ENCODE data around the gene SLC25A34. TPM values are rescaled to one million over a fixed set of nuclear protein-coding genes. Genes with fewer than 3 reads are reported as not detected.

The SLC25A34 gene
- total RNA-seq, 1 experiment from 2014 or later: 1.1 TPM

GRCh38 chr1:15755021-15755645 is 19.1 kb downstream of the SLC25A34 start:
- Mint-ChIP-seq H3K27me3 (ENCODE audit: low read depth) (no peaks in the 10 kb centered on the region; the same call in 1 of the 2 replicates), H3K27ac (no peak overlapping the region), H3K4me1 (peaks cover 24% of the 10 kb centered on the region), H3K4me3 (no peak overlapping the region), H3K9me3 (0 out of 2 replicates have a peak, but pooled peaks cover 3% of the 10 kb centered on the region), H3K36me3 (no peaks in the 10 kb centered on the region)
- ChIA-PET CTCF (interaction anchor here (3.2 to 5.2 kb wide), 2 partner anchors 14 to 37 kb away, joined by 12 to 51 read pairs; partner anchors contain the start of gene TMEM82), POLR2A (no interaction called here)
- TF ChIP-seq USF2 (CRISPR knock-in tag; IDR thresholded peaks at IDR 0.05): no peak
- TF ChIP-seq GTF2I (CRISPR knock-in tag; conservative IDR thresholded peaks at IDR 0.05): 0 out of 2 replicates have a peak, but pooled peaks have one; percentile 13
- ATAC-seq (no peak), DNase-seq (ENCODE audit: low spot score) (no peak)

- POLR2A ChIA-PET: no interaction called here
- Mint-ChIP-seq H3K4me3 (no peak overlapping the region), H3K36me3 (no peaks in the 10 kb centered on the region), H3K27me3 (ENCODE audit: low read depth) (no peaks in the 10 kb centered on the region; the same call in 1 of the 2 replicates), H3K9me3 (0 out of 2 replicates have a peak, but pooled peaks cover 3% of the 10 kb centered on the region), H3K4me1 (peaks cover 29% of the 10 kb centered on the region), H3K27ac (no peak overlapping the region)
- no peak for TF ChIP-seq ESRRA (CRISPR knock-in tag; IDR thresholded peaks at IDR 0.05; ENCODE audit: borderline replicate concordance)
- no peak for TF ChIP-seq E2F5 (CRISPR knock-in tag; IDR thresholded peaks at IDR 0.05)
- TF ChIP-seq ZNF396 (CRISPR knock-in tag; IDR thresholded peaks at IDR 0.05; ENCODE audit: borderline replicate concordance): no peak
- TF ChIP-seq ETV6 (CRISPR knock-in tag; IDR thresholded peaks at IDR 0.05): no peak
- TF ChIP-seq CREM (CRISPR knock-in tag; IDR thresholded peaks at IDR 0.05): no peak
- TF ChIP-seq IRF2 (CRISPR knock-in tag; IDR thresholded peaks at IDR 0.05; ENCODE audit: borderline replicate concordance, low read depth): no peak
- no peak for TF ChIP-seq ZBTB21 (CRISPR knock-in tag; IDR thresholded peaks at IDR 0.05; ENCODE audit: borderline replicate concordance)
- no peak for TF ChIP-seq CBFB (CRISPR knock-in tag; IDR thresholded peaks at IDR 0.05; ENCODE audit: low read depth)
- no peak for TF ChIP-seq ZNF416 (CRISPR knock-in tag; IDR thresholded peaks at IDR 0.05)
- TF ChIP-seq CREB1 (CRISPR knock-in tag; IDR thresholded peaks at IDR 0.05): no peak
- DNase-seq (ENCODE audit: low spot score) (no peak), ATAC-seq (no peak)
- CTCF ChIA-PET: interaction anchor here (1.0 to 5.2 kb wide), 4 partner anchors 15 to 323 kb away, joined by 3 to 51 read pairs (median 8); partner anchors contain the start of gene TMEM82
Observed at GRCh38 chr1:15755646-15756040, 19.6 kb downstream of the SLC25A34 start.

GRCh38 chr1:15756143-15757015 is 20.3 kb downstream of the SLC25A34 start:
- no peaks in the 10 kb centered on the region for H3K36me3 Mint-ChIP-seq
- H3K27me3 Mint-ChIP-seq (ENCODE audit: low read depth): no peaks in the 10 kb centered on the region; the same call in 1 of the 2 replicates
- ATAC-seq (no peak), DNase-seq (ENCODE audit: low spot score) (peak; percentile 38)
- no peak overlapping the region for H3K27ac Mint-ChIP-seq
- CTCF ChIA-PET: interaction anchor here (0.6 to 5.2 kb wide), 5 partner anchors 16 to 323 kb away, joined by 3 to 51 read pairs (median 4); partner anchors contain the start of gene TMEM82
- peak overlapping the region; percentile 79; the same call in 1 of the 2 replicates for H3K4me3 Mint-ChIP-seq
- 0 out of 2 replicates have a peak, but pooled peaks cover 3% of the 10 kb centered on the region for H3K9me3 Mint-ChIP-seq
- H3K4me1 Mint-ChIP-seq: peaks cover 36% of the 10 kb centered on the region
- no peak for TF ChIP-seq SMAD4 (CRISPR knock-in tag; IDR thresholded peaks at IDR 0.05)
- TF ChIP-seq ZNF138 (CRISPR knock-in tag; conservative IDR thresholded peaks at IDR 0.05): no peak
- TF ChIP-seq ZBTB21 (CRISPR knock-in tag; IDR thresholded peaks at IDR 0.05; ENCODE audit: borderline replicate concordance): no peak
- TF ChIP-seq CTCF (IDR thresholded peaks at IDR 0.05): no peak
- no peak for TF ChIP-seq MAX (CRISPR knock-in tag; IDR thresholded peaks at IDR 0.05)
- TF ChIP-seq USF1 (CRISPR knock-in tag; IDR thresholded peaks at IDR 0.05): no peak
- TF ChIP-seq FOXJ3 (CRISPR knock-in tag; IDR thresholded peaks at IDR 0.05; ENCODE audit: borderline replicate concordance): no peak
- POLR2A ChIA-PET: interaction anchor here (0.9 to 1.3 kb wide), 4 partner anchors 12 to 93 kb away, joined by 3 to 6 read pairs (median 4); partner anchors contain the start of gene TMEM82

All from WTC11 (cell line).